HepG2 (cell line): ENCODE data around the gene CPLANE2. TPM values are rescaled to one million over a fixed set of nuclear protein-coding genes. Genes with fewer than 3 reads are reported as not detected.

Source experiments
- CBX2 ChIP-seq, 2 experiments: fragments of 200-600 bp in 1 of 2; sonication (generic); formaldehyde crosslinking in 1 of 2; IDR thresholded peaks; 2 replicates each; pipeline versions ENCODE4 v1.7.0 to v1.8.1; 2018 to 2022; ENCODE audit warnings: low read depth in 2 of 2, low read length in 1 of 2, mild to moderate bottlenecking in 1 of 2, missing genetic modification reagents in 1 of 2
- CREM ChIP-seq, 2 experiments: sonication (generic) in 1 of 2; formaldehyde crosslinking in 1 of 2; IDR thresholded peaks; 2 replicates each; pipeline versions ENCODE4 v1.4.0 to v1.6.1; 2016 to 2020; ENCODE audit warnings: antibody characterized with exemption in 1 of 2, mild to moderate bottlenecking in 1 of 2, missing genetic modification reagents in 1 of 2
- ETV6 ChIP-seq: sonication (generic); formaldehyde crosslinking; conservative IDR thresholded peaks from 2 replicates; pipeline ENCODE4 v1.4.0; 2020; ENCODE audit warnings: missing genetic modification reagents
- FOXJ3 ChIP-seq: sonication (generic); formaldehyde crosslinking; IDR thresholded peaks from 2 replicates; pipeline ENCODE4 v1.4.0; 2020; ENCODE audit warnings: missing genetic modification reagents, mild to moderate bottlenecking, borderline replicate concordance
- HNF4G ChIP-seq, 2 experiments: sonication (generic) in 1 of 2; formaldehyde crosslinking in 1 of 2; IDR thresholded peaks; 2 replicates each; pipeline versions ENCODE4 v1.4.0 to v1.6.1; 2011 to 2020; ENCODE audit warnings: borderline replicate concordance in 2 of 2, low read depth in 2 of 2, mild to moderate bottlenecking in 2 of 2, low read length in 1 of 2, missing genetic modification reagents in 1 of 2, moderate library complexity in 1 of 2
- MATR3 ChIP-seq: sonication (generic); formaldehyde crosslinking; IDR thresholded peaks from 2 replicates; pipeline ENCODE4 v1.4.0; 2020; ENCODE audit warnings: missing genetic modification reagents
- PHF5A ChIP-seq: IDR thresholded peaks from one replicate; pipeline ENCODE4 v1.6.1; 2018; ENCODE audit warnings: low read depth, missing genetic modification reagents; ENCODE audit not compliant: unreplicated experiment
- POLR2G ChIP-seq: fragments of 200-400 bp; formaldehyde crosslinking; IDR thresholded peaks from 2 replicates; pipeline ENCODE4 v1.6.1; 2018; ENCODE audit warnings: mild to moderate bottlenecking, low read depth, low read length, moderate library complexity
- SAFB2 ChIP-seq: sonication (generic); formaldehyde crosslinking; IDR thresholded peaks from 2 replicates; pipeline ENCODE4 v1.5.1; 2020; ENCODE audit warnings: missing genetic modification reagents, low read depth, mild to moderate bottlenecking, borderline replicate concordance
- ZBTB1 ChIP-seq: sonication (generic); formaldehyde crosslinking; IDR thresholded peaks from 2 replicates; pipeline ENCODE4 v1.4.0; 2020; ENCODE audit warnings: missing genetic modification reagents, borderline replicate concordance
- ZEB1 ChIP-seq: IDR thresholded peaks from 2 replicates; pipeline ENCODE4 v1.6.1; 2012; ENCODE audit warnings: mild to moderate bottlenecking, low read depth, inconsistent platforms; ENCODE audit not compliant: insufficient replicate concordance
- ZFP1 ChIP-seq: IDR thresholded peaks from 2 replicates; pipeline ENCODE4 v1.6.1; 2016
- ZNF234 ChIP-seq: sonication (generic); formaldehyde crosslinking; conservative IDR thresholded peaks from 2 replicates; pipeline ENCODE4 v1.5.1; 2020; ENCODE audit warnings: mild to moderate bottlenecking, missing genetic modification reagents
- ZNF782 ChIP-seq: sonication (generic); formaldehyde crosslinking; IDR thresholded peaks from 2 replicates; pipeline ENCODE4 v1.4.0; 2020; ENCODE audit warnings: missing genetic modification reagents, mild to moderate bottlenecking, borderline replicate concordance
- ZNF788 ChIP-seq: sonication (generic); formaldehyde crosslinking; IDR thresholded peaks from 2 replicates; pipeline ENCODE4 v1.5.0; 2020; ENCODE audit warnings: mild to moderate bottlenecking, missing genetic modification reagents, borderline replicate concordance
- polyA plus RNA-seq, 8 experiments: library from polyadenylated mRNA; depleted of rRNA in 3 of 8; stranded (reverse) in 7 of 8; unstranded in 1 of 8; fragments of >200 nt; fragmentation: Illumina TruSeq in 4 of 8; extraction: Trizol in 4 of 8; gene quantifications; 2 replicates each; pipeline versions ENCODE4 v1.2.1 to v1.2.3, GENCODE V29; 2011 to 2016; ENCODE audit warnings: low read depth in 4 of 8, missing spikeins in 1 of 8, mixed read lengths in 1 of 8; ENCODE audit not compliant: insufficient read depth in 1 of 8
- total RNA-seq, 5 experiments: library from RNA; depleted of rRNA; stranded (reverse); fragments of >200 nt; fragmentation: Illumina TruSeq; extraction: Trizol; gene quantifications; 2 replicates each; pipeline ENCODE4 v1.2.3, GENCODE V29; 2016; ENCODE audit warnings: low read depth in 1 of 5
- TF ChIP-seq, protein P1 (sequence below): sonication (generic); formaldehyde crosslinking; IDR thresholded peaks from 2 replicates; pipeline ENCODE4 v1.4.0; 2020; ENCODE audit warnings: missing genetic modification reagents; ENCODE audit errors: not compliant biosample characterization
- TF ChIP-seq, protein P2 (sequence below): sonication (generic); formaldehyde crosslinking; IDR thresholded peaks from 2 replicates; pipeline ENCODE4 v1.4.0; 2020; ENCODE audit warnings: mild to moderate bottlenecking, missing genetic modification reagents
- TF ChIP-seq, protein P3 (sequence below): IDR thresholded peaks from 2 replicates; pipeline ENCODE4 v1.6.1; 2016
- TF ChIP-seq, protein P4 (sequence below): IDR thresholded peaks from 2 replicates; pipeline ENCODE4 v1.6.1; 2016
- TF ChIP-seq, protein P5 (sequence below): sonication (generic); formaldehyde crosslinking; IDR thresholded peaks from 2 replicates; pipeline ENCODE4 v1.8.1; 2023; ENCODE audit warnings: missing genetic modification reagents, mild to moderate bottlenecking, borderline replicate concordance
- TF ChIP-seq, protein P6 (sequence below): sonication (generic); formaldehyde crosslinking; IDR thresholded peaks from 2 replicates; pipeline ENCODE4 v1.5.0; 2020; ENCODE audit warnings: missing genetic modification reagents
- TF ChIP-seq, protein P7 (sequence below): sonication (generic); formaldehyde crosslinking; IDR thresholded peaks from 2 replicates; pipeline ENCODE4 v1.8.0; 2022; ENCODE audit warnings: mild to moderate bottlenecking, missing genetic modification reagents, moderate library complexity

Gene CPLANE2
- total and polyA plus RNA-seq, 2 of the 13 experiments (the other 11 are each of a cell fraction or from before 2014, with no cell fraction given), result 0.29 to 1.6 TPM

DNA sequence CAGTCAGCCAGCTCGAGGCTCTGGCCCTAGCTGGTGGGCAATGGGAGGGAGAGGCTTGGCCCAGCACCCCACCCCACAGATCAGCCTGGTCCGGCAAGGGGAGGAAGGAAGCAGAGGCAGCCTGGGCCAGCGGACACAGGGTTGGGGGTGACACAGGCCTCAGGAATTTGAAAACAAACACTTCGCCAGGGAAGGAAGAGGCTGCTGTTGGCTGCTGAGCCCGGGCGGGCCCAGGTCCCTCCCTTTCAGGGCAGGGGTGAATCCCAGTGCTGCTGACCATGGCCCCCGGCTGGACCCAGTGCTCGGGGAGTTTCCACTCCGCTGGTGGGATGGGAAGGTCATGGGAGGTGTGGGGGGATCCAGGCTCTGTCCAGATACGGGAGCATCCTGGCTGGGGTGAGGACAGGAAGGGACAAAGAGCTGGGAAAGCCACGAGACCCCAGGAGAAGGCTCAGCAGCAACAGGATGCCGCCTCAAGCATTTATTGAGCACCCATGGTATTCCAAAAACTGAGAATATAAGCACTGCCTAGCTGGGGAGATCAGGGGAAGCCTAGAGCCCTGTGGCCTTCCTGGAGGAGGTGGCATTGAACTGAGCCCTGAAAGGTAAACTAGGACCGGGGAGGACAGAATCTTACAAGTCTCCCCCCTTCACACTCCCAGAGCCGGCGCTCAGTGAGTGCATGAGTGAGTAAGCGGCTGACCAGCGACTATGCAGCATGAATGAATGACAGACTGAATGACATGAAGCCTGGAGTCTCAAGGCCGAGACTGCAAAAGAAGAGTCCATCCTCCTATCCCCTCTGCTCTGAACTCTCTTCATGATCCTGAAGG is 54.9 kb downstream of the CPLANE2 start (continued):
- TF ChIP-seq ZNF782 (CRISPR knock-in tag) (no peak), PHF5A (CRISPR knock-in tag) (peak; percentile 56), CREM (IDR thresholded peaks at IDR 0.05) (peak; percentile 65; the same call in 1 of the 2 replicates), CREM (CRISPR knock-in tag; IDR thresholded peaks at IDR 0.05) (no peak), SAFB2 (CRISPR knock-in tag) (peak; percentile 30; the same call in 1 of the 2 replicates), ZBTB1 (CRISPR knock-in tag) (no peak), CBX2 (IDR thresholded peaks at IDR 0.05; ENCODE audit: low read depth, low read length) (no peak), CBX2 (CRISPR knock-in tag; IDR thresholded peaks at IDR 0.05; ENCODE audit: low read depth) (no peak), ETV6 (CRISPR knock-in tag) (no peak), POLR2G (peak; percentile 80), MATR3 (CRISPR knock-in tag) (no peak), ZNF788 (CRISPR knock-in tag) (peak; percentile 73; the same call in 1 of the 2 replicates), ZFP1 (CRISPR knock-in tag) (no peak; the same call in 1 of the 2 replicates), ZEB1 (no peak), HNF4G (IDR thresholded peaks at IDR 0.05; ENCODE audit: borderline replicate concordance, low read depth, low read length) (no peak), HNF4G (CRISPR knock-in tag; IDR thresholded peaks at IDR 0.05; ENCODE audit: borderline replicate concordance, low read depth) (no peak), FOXJ3 (CRISPR knock-in tag) (peak; percentile 24; the same call in 1 of the 2 replicates), ZNF234 (CRISPR knock-in tag) (no peak)
- TF ChIP-seq, protein P1, sequence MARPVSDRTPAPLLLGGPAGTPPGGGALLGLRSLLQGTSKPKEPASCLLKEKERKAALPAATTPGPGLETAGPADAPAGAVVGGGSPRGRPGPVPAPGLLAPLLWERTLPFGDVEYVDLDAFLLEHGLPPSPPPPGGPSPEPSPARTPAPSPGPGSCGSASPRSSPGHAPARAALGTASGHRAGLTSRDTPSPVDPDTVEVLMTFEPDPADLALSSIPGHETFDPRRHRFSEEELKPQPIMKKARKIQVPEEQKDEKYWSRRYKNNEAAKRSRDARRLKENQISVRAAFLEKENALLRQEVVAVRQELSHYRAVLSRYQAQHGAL (CRISPR knock-in tag), result no peak
- TF ChIP-seq, protein P2, sequence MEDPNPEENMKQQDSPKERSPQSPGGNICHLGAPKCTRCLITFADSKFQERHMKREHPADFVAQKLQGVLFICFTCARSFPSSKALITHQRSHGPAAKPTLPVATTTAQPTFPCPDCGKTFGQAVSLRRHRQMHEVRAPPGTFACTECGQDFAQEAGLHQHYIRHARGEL (CRISPR knock-in tag), result no peak
- TF ChIP-seq, protein P3, sequence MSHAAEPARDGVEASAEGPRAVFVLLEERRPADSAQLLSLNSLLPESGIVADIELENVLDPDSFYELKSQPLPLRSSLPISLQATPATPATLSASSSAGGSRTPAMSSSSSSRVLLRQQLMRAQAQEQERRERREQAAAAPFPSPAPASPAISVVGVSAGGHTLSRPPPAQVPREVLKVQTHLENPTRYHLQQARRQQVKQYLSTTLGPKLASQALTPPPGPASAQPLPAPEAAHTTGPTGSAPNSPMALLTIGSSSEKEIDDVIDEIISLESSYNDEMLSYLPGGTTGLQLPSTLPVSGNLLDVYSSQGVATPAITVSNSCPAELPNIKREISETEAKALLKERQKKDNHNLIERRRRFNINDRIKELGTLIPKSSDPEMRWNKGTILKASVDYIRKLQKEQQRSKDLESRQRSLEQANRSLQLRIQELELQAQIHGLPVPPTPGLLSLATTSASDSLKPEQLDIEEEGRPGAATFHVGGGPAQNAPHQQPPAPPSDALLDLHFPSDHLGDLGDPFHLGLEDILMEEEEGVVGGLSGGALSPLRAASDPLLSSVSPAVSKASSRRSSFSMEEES (CRISPR knock-in tag), result no peak; the same call in 1 of the 2 replicates
- TF ChIP-seq, protein P4, sequence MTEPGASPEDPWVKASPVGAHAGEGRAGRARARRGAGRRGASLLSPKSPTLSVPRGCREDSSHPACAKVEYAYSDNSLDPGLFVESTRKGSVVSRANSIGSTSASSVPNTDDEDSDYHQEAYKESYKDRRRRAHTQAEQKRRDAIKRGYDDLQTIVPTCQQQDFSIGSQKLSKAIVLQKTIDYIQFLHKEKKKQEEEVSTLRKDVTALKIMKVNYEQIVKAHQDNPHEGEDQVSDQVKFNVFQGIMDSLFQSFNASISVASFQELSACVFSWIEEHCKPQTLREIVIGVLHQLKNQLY (CRISPR knock-in tag), result 0 out of 2 replicates have a peak, but pooled peaks have one; percentile 52
- TF ChIP-seq, protein P5, sequence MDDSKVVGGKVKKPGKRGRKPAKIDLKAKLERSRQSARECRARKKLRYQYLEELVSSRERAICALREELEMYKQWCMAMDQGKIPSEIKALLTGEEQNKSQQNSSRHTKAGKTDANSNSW, result no peak
- TF ChIP-seq, protein P6, sequence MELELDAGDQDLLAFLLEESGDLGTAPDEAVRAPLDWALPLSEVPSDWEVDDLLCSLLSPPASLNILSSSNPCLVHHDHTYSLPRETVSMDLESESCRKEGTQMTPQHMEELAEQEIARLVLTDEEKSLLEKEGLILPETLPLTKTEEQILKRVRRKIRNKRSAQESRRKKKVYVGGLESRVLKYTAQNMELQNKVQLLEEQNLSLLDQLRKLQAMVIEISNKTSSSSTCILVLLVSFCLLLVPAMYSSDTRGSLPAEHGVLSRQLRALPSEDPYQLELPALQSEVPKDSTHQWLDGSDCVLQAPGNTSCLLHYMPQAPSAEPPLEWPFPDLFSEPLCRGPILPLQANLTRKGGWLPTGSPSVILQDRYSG (CRISPR knock-in tag), result no peak
- TF ChIP-seq, protein P7, sequence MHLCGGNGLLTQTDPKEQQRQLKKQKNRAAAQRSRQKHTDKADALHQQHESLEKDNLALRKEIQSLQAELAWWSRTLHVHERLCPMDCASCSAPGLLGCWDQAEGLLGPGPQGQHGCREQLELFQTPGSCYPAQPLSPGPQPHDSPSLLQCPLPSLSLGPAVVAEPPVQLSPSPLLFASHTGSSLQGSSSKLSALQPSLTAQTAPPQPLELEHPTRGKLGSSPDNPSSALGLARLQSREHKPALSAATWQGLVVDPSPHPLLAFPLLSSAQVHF (CRISPR knock-in tag), result no peak
